Measurements from ENCODE around the gene CRMP1.
"Not testable (repeated sequence)": the region's sequence is repeated elsewhere in the genome, so short reads cannot be mapped to it uniquely, and the experiment has no call there.

The CRMP1 gene

DNA sequence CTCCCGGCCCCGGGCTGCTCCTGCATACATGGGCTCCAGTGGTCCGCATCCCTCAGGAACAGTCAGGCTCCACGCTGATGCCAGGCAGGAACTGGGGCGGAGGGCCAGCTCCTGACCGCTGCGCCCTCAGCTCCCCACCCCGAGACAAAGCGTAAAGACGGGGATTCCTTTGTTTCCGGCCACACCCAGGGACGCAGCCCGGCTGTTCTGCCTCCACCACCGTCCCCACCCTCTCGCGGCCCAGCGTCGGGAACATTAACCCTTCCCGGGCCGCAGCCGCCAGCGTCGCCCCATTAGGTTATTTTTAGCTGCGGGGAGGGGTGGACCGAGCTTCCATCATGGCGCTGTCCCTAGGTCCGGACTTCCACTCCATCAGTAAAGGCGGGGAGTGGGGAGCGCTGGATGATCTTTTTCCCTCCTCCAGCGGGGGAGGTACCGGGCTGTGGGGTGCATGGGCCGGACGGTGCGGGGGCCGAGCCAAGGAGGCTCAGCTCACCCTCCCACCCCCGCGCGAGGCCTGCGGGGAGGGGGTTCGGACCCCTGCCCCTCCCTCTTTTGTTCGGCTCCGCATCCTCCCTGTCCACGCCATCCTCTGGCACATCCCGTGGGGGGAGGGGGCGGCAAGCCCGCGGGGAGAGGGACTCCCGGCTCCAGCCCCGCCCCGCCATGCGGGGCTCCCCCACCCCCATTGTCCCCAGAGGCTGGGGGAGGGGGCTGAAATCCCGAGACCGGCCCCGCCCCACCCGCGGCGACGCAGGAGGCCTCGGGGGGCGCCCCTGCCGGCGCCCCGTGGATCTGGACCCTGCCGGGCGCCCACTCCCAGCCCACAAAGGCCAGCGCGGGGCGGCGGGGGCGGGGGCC lies 5.3 kb downstream of the CRMP1 start:
- DNase-seq, result no peak

DNA sequence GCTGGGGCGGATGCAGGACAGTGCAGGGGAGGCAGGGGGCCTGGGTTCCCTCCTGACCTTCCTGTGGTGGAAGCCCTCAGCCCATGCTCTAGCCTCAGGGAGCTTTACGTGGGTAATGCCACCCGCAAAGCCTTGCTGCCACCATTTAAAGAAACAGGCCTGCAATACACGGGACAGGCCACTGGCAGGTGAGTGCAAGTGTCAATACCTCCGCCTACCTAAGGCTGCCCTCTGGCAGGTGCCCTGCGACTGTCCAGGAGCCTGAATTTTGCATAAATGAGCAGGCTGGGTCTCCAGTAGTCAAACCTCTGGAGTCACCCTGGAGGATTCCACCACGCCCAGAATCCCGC lies 5.9 kb downstream of the CRMP1 start:
- no peak for DNase-seq

DNA sequence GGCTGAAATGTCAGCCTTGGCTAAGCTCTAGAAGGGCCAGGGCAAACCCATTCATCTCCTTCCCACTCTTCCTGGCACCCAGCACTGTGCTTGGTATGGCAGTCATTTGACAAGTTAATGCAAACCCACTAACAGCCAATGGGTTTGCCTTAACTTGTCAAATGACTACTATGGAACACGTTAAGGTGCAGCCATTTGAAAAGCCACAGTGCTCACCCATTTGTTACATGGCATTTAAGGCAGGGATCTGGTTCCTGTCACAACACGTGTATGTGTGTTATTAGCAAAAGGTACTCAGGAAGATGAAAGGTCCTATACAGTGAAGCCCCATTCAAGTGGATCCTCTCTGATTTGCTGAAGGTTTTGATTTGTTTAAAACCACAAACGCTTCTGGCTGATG lies 7.2 kb downstream of the CRMP1 start:
- DNase-seq, result no peak

DNA sequence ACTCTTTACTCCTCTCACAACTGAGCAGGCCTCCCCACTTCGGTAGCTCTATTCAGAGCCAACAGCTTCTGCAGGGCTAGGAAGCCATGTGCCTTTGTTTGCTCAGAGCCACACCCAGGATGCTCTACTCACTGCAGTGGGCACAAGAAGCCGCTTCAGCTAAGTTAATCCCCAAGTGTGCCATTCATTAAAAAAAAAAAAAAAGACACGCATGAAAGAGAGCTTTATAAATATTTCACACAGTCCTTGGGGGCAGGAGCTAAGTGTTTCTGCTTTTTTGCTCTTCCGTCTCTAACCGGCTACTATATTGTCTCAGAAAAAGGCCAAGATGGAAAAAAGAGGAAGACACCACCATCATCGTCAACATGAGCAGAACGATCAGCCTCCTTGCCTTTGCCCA lies 8.1 kb downstream of the CRMP1 start:
- no peak for DNase-seq

DNA sequence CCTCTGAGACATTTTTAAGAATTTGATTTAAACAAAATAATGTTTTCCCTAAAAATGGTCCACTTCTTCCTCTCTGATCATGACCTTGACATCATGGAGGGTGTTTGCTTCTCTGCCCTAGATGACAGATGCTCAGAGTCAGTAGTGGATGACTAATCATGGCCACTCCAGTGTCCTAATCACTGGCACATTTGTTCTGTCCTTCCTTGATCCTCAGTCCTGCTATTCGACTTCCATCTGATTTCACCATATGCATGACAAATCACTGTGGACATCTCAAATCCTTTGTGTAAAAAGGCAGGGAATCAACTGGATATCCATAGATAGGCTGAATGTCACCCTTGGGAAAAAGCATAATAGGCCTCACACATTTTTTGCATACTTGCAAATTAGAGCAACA lies 9.0 kb downstream of the CRMP1 start:
- DNase-seq, result no peak

DNA sequence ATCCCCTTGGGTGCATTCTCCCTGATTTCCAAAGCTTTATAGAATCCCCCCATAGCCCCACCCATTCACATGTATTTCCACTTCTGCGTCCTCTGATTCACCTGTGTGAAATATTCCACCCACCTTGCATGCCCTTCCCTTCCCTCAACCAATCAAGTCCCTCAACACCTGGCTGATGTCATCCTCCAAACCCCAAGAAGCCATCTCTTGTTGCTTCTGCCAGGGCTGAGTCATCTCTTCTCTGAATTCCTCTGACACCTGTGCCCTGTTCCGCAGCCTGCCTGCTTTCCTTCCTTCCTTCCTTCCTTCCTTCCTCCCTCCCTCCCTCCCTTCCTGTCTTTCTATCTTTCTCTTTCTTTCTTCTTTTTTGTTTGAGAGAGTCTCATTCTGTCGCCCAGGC lies 9.9 kb downstream of the CRMP1 start:
- DNase-seq, result no peak

DNA sequence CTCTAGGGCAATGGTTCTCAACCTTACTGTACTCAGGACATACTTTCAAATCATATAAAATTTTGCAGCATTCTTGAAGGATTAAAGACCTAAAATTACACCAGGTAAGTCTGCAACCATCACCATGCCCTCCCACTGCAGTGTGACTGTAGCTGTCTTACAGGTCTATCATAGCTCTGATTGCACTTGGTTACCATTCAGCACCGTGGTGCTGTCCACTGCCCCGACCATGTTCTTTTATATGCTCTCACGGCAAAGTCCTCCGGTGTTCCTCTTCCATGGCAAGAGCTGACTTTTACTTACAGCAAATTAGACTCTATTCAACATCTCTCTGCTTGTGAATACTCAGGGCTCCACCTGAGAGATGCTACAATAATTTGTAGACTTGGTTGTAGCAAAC lies 11.5 kb downstream of the CRMP1 start:
- no peak for DNase-seq

DNA sequence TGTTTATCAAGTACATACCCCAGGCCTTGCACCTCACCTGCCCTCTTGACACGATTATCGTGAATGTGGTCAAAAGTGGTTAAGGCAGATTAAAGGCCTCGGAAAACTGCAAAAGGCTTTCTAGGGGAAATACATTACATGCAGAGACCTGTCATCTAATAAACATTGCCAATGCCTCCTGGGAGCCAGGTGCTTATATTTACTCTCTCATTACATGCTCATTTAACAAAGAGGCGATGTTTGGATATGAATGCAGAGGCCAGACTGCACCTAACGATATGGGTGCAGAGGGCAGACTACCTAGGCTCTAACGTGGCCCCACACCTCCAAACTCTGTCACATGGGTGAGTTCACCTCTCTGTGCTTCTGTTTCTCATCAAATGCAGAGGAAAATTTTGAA lies 14.5 kb downstream of the CRMP1 start:
- DNase-seq, result no peak

DNA sequence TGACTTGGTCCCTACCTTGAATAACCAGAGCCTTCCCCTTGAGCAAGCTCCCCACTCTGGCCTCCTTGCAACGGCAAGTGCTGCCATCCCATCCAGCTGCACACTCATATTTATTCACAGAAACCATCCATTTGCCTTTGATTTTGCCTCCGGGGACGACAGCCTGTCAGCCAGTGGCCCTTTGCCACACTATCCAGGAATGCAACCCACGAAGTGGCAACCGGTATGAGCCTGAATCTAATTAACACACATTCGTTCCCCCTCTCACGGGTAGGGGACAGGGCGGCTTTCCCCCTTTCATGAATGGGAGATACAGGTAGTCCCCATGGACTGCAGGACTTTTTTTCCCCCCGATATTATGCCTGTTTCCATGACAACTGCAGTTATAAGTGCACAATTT lies 15.5 kb downstream of the CRMP1 start:
- DNase-seq, result no peak

DNA sequence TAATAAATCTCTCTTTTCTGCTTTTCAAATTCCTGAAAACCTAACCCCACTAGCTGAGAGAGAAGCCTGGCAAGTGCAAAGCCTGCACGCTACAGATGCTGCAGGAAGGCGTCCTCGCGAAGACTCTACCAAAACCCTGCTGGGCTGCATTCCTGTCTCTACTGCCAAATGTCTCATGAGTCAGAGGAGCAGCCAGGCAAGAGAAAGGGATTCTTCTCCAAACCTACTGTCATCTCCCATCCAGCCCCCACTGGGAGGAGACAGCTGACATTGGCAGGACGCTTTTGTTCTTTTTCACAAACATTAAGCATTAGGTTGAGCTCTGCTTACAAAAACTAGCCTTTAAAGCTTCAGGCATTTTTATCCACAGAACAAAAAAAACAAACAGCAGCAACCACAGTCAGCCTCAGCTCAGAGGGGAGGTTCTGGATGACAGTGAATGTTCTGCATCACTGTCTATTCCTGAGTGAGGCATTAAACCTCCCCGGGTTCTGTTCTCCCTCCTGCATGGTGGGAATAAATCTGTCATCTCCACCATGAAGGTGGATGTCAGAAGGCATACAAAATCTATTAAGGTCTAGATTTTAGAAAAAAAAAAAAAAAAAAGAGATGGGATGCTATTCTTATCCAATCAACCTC lies 18.0 kb downstream of the CRMP1 start:
- no peak for DNase-seq

DNA sequence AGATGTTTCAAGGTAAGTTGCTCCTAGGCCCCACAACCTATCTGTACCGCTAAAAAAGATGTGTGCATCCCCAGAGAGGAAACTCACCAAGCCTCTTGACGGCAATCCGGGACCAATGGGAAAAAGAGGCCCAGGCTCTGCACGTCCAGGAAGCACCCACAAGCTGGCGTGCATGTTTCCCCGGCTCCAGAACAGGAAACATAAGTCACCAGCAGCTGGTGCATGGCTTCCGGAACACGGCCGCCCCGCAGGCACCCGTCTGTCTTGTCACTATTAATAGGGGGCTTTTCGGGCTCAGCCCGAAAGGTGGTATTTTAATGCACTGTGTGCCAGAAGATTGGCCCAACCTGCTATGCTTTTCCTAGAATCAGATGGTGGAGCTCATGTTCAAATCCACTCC lies 22.2 kb downstream of the CRMP1 start:
- no peak for DNase-seq

DNA sequence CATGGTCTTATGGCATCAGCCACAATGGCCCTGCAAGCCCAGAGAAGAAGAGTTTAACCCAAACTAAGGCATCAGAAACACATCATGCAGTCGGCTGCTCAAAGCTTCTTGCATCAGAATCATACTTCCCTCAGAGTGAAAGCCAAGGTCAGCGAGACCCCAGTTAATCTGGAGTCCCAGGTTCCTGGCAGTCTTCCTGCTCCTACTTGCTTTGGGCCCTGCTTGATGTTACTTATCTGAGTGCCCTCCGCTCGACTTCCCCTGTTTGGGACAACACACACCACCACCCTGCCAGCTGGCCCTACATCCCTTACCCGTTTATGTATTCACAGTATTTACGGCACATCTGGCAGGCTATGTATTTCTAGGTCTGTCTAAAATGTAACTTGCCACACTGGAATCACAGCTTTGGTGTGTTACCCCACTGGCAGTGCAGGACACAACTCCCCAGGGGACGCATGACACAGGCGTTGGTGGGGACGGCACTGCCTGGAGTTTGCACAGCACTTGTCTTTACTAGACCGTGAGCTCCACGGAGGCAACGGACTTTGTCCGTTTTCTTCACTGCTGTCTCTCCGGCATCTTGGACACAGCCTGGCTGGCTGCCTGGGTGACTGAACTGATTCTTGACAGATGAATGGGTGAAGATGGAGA lies 22.8 kb downstream of the CRMP1 start:
- DNase-seq, result no peak

DNA sequence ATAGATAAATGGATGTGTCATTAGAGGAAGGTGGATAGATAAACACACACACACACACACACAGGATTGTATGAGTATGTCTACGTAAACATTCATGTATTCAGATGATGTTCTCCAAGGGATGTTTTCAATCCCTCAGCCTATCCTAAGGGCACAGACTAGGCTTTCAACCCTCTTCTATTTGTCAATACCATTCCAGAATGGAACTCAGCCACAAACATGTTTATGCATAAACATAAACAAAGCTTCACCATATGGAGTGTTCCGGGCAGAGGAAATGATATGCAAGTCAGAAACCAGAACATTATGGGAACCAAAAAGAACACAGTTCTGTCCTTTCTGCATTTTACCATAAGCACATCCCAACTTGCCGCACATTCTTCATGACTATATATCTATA lies 25.0 kb downstream of the CRMP1 start:
- DNase-seq, result no peak

DNA sequence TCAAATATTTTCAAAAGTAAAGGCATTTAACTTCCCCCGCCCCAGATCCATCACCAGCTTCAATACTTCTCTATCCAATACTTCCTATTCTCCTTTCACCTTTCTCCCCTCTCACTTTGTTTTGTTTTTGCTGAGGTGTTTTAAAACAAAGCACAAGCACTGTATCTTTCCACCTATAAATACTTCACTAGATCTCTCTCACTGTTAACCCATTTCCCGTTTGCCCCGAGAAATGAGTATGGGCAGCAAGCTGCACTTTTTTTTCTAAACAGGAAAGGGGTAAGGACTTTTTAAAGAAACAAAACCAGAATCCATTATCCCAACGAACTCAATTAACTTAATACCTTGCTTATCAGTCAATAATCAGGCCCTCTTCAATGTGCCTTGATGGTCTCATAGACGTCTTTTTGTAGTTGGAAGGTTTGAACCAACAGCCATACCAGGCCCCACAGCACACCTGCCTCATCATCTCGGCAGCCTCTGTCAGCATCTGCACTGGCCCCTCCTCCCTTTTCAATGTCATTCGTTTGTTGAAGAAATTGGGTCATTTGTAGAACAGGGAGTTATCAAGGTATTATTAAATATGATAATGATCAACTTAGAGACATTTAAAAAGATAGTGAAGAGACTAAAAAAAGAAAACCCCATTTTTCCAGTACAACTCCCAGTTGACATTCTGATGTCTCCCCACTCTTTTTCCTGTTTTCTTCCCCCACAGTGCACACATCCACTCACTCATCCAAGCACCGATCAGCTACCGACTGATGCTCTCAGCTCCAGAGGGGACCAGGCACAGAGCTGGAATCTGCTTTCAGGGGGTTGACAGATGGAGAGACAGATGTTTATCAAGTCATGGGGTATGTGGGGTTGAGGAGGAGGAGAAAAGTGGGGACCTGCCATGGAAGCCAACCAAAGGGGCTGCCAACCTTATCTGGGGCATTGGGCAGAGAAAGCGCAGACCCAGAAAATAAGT lies 25.8 kb downstream of the CRMP1 start:
- no peak for DNase-seq

DNA sequence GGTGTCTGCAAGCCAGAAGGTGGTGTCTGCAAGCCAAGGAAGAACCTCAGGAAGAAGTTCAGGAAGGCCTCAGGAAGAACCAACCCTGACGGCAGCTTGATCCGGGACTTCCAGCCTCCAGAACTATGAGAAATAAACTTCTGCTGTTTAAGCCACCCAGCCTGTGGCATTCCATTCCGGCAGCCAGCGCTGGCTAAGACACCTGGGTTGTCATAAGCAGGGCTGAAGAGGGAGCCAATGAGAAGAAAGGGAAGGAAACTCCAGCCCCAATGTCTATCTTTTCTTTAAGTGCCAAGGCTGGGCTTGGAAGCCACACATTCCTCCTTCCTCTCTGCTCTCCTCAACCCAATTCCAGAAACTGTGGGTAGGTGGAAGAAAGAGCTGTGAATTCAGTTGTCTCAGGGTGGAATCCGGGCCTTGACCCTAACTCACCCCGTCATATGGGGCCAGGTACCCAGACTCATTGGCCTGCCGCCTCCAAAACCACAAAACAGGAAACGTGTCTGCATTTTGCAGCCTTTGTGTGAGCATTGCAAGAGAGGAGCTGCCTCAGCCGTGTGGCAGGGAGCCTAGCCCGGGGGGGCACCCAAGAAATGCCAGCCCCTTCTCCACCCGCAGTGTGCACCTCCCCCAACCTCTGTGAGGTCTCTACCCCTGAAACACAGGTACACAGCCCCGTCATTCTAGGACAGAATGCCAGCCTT lies 26.8 kb downstream of the CRMP1 start:
- no peak for DNase-seq

DNA sequence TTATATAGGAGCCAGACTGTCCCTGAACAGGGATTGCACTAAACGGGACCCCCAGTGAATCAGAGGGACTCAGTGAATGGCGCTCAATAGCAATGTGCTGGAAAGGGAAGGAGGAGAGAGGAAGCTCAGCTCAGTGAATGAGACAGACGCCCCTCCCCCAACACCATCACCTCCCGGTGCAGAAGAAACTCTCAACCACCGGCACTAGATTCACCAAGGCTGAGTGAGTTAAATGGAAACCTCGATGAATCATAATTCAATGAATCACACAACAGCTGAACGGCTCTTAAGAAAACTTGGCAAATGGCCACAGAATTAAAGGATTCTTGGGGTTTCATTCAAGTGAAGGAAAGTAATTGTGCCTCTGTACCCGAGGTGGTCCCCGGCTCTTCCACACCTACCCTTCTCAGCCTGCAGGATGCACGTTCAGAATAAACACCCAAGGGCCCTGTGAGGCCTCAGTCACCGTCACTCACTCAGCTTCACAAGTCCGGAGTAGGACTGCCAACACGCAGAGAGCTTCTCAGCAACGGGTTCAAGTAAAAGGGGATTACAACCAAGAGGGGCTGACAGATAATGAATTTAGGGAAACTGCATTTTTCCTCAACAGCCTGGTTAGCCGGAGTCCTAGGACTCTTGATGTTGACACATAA lies 29.3 kb downstream of the CRMP1 start:
- DNase-seq, result no peak

DNA sequence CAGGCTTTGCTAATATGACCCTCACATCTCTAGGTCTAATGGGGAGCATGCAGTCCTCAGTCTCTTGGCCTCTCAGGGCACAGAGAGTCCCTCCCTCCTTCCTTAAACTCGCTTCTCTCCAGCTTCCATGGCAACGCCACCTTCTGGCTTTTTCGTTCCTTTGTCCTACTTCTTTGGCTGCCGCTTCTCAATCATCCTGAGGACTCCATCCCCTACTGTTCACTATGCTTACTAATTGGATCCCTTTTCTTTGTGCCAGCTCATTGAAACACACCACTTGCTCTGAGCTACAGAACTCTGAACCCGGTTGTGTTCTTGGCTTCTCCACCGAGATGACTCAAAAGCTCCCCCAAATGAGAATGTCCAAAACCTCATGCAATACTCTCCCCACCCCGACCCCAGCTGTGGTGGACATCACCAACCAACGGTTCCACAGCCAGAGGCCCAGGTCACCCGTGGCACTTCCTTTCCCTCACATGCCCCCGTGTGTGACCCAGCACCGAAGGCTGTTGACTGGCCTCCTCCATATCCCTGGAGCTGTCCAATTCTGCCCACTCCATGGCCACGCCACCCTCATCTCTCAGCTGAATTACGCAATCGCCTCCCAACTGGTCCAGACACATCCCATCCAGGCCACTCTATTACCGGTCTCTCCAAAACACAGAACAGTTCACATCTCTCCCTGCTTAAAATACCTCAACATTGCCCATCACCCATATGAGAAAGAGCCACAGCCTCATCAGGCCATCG lies 34.7 kb downstream of the CRMP1 start:
- DNase-seq, result no peak

DNA sequence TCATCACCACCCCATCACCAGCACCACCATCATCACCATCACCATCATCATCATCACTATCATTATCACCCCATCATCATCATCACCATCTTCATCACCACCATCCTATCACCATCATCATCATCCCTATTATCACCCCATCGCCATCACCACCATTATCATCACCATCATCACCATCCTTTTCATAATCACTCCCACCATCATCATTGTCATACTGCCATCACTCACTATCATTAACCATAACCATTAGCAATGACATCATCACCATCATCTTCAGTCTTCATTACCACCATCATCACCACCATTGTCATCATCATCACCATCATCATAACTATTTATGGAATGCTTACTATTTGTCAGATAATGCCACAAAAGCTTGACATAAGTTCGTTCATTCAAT lies 35.7 kb downstream of the CRMP1 start:
- no peak for DNase-seq

DNA sequence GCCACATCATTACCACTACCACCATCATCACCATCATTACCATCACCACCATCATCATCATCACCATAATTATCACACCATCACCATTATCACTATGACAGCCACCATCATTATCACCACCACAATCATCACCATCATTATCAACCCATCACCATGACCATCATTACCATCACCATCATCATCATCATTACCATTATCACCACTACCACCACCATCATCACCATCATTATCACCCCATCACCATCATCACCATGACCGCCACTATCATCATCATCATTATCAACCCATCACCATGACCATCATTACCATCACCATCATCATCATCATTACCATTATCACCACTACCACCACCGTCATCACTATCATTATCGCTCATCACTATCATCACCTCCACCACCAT lies 36.5 kb downstream of the CRMP1 start:
- DNase-seq, result not testable (repeated sequence)

DNA sequence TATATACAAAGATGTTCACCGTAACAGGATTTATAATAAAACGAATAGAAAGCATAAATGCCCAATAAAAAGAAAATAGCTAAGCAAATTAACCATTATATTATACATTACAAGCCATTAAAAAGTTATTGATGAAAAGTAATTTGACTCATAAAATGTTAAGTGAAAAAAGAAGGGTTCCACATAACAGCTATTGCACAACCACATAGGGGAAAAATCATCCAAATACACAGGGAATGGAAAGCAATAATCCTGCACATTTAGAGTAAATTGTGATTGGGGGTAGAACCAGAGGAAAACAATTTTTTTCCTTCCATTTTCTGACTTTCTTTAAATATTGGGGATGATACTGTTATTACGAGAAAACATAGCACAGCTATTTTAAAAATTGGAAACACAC lies 38.0 kb downstream of the CRMP1 start:
- no peak for DNase-seq

DNA sequence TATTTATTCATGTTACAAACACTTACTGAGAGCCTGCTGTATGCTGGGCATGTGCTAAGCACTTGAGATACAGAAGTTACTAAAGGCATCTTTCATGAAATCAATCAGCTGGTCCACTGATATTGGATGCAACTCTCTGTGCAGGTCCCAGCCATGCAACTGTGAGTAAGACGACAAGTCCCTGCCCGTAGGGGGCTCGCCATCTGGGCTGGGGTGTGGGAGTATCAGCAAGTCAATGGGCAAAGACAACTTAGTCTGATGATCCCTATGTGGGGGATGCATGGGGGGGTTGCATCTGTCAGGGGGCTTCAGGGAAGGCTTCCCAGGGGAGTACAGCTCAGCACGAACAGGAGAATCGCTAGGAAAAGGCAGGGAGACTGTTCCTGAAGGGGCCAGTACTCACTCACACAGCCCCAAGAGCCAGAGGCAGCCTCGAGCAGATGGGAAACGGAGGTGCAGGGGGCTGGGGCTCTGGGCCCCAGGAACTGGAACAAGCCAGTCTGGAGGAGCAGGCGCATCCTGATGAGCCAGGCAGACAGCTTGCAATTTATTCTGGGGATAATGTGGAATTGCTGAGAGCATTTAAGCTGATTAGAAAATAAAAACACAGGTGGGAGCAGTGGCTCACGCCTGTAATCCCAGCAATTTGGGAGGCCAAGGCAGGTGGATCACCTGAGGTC lies 40.2 kb downstream of the CRMP1 start:
- DNase-seq, result no peak

Measured in activated T-cell treated with anti-CD3 and anti-CD28 coated beads for 4 hours (primary cell).